ENCODE results near the gene TMEM123. TPM values are rescaled to one million over a fixed set of nuclear protein-coding genes. Genes with fewer than 3 reads are reported as not detected.

Gene TMEM123
- total and polyA plus RNA-seq, 10 of the 15 experiments (the other 5 are each of a cell fraction or from before 2014, with no cell fraction given): 35.1 to 667 (median 123) TPM

DNA sequence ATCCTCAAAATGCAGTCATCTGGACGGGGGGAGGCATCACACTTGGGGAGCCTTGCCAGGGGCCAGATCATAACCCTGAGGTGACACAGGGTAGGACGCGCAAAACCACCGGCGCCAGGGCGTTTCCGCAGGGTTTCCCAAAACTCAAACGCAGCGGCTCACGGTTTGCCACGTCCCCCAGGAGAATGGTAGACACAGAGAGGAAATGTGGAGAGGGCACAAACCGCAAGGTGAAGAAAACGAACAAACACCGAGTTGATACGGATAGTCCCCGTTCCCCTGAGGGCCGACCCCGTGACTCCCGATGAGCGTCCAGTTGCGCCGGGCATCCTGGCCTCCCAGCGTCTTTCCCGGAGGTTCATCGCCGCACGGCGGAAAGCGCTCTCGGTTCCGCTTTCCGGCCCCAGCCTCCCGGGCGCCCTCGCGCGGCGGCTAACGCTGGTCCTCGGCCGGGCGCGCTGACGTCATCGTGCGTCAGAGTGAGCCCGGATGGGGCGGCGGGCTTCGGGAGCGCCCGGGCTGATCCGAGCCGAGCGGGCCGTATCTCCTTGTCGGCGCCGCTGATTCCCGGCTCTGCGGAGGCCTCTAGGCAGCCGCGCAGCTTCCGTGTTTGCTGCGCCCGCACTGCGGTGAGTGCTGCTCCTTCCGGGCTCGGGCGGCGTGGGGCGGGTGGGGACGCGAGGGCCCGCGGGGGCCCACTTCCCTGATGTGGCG is 105.7 kb downstream of the TMEM123 start, which contains the start of gene BIRC2 (continued):
- TF ChIP-seq, protein P1, sequence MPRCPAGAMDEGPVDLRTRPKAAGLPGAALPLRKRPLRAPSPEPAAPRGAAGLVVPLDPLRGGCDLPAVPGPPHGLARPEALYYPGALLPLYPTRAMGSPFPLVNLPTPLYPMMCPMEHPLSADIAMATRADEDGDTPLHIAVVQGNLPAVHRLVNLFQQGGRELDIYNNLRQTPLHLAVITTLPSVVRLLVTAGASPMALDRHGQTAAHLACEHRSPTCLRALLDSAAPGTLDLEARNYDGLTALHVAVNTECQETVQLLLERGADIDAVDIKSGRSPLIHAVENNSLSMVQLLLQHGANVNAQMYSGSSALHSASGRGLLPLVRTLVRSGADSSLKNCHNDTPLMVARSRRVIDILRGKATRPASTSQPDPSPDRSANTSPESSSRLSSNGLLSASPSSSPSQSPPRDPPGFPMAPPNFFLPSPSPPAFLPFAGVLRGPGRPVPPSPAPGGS (IDR thresholded peaks at IDR 0.05; ENCODE audit: borderline replicate concordance, insufficient read depth, low read depth, low read length, poor library complexity, severe bottlenecking): peak; percentile 53
- TF ChIP-seq HCFC1 (IDR thresholded peaks at IDR 0.05; ENCODE audit: low read length): peak; percentile 51

DNA sequence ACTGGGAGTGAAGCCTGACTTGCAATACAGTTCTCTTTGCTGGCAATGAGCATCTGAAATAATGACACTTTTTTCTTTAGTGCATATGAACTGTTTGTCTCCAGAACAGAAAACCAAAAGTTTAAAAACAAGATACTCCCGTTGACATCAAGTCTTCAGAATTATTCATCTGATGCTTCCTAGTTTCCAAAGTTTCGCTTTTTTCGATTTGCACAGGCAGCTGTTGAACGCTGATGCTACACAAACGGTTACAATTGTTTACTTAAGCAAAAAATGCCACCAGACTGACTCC is 106.2 kb downstream of the TMEM123 start:
- TF ChIP-seq ZZZ3 (IDR thresholded peaks at IDR 0.05; ENCODE audit: control insufficient read depth, insufficient read length, low read depth): no peak
- H2AFZ ChIP-seq (ENCODE audit: control insufficient read depth, low read depth, low read length): peak overlapping the region; percentile 95
- DNase-seq (ENCODE audit: low read depth, low spot score): no peak
- in situ Hi-C loops (cut with MboI) (no loop called here), intact Hi-C loops (cut with micrococcal nuclease; ENCODE audit: unreplicated experiment) (loop anchor here (1.0 to 2.0 kb wide), 2 partner anchors 104 to 200 kb away; no protein-coding TSS in a partner anchor)
- 0% methylated on average over 5 of the region's 5 CpGs for WGBS (ENCODE audit: insufficient coverage, insufficient replicate concordance, low lambda C conversion rate, missing lambda C conversion rate)
- RAD21 ChIA-PET (ENCODE audit: unreplicated experiment): interaction anchor here (1.8 to 10.4 kb wide), 2 partner anchors 150 to 267 kb away, joined by 6 to 308 read pairs; no protein-coding TSS in a partner anchor
- peak overlapping the region; percentile 96 for H3K27ac ChIP-seq (ENCODE audit: control insufficient read depth, insufficient read depth)
- peak overlapping the region; percentile 96 for H3K9ac ChIP-seq (ENCODE audit: control insufficient read depth, insufficient read depth, low read length)
- H3K9me3 ChIP-seq (replicated peaks; ENCODE audit: control insufficient read depth, insufficient read depth, low read length): no peaks in the 10 kb centered on the region; the same call in 1 of the 3 replicates
- no peak for FAIRE-seq
- no peaks in the 10 kb centered on the region for H3K27me3 ChIP-seq (replicated peaks in 1 of 2; ENCODE audit: control insufficient read depth in 2 of 2, insufficient read depth in 2 of 2, low read length in 1 of 2)
- ATAC-seq: no peak
- SMC1A ChIA-PET (ENCODE audit: uncharacterized antibody, unreplicated experiment): no interaction called here
- peak overlapping the region; percentile 77 for H3K4me3 ChIP-seq
- H4K20me1 ChIP-seq (ENCODE audit: control insufficient read depth, insufficient read depth): no peaks in the 10 kb centered on the region
- POLR2A ChIA-PET: interaction anchor here (2.0 kb wide), 1 partner anchor 150 kb away, joined by 6 read pairs; no protein-coding TSS in a partner anchor
- peak overlapping the region; percentile 73 for H3K4me2 ChIP-seq (ENCODE audit: control insufficient read depth, insufficient read depth)
- H3K36me3 ChIP-seq (ENCODE audit: control insufficient read depth in 2 of 2, insufficient read depth in 2 of 2, low read length in 1 of 2): no peaks in the 10 kb centered on the region
- TSS peak; percentile 90 for BruUV-seq (replicated peaks)
- CTCF ChIA-PET: interaction anchor here (3.1 to 6.0 kb wide), 2 partner anchors 44 to 268 kb away, joined by 18 to 361 read pairs; no protein-coding TSS in a partner anchor
- H3K79me2 ChIP-seq (ENCODE audit: control insufficient read depth, insufficient read depth, low read length): peaks cover 36% of the 10 kb centered on the region
- no peaks in the 10 kb centered on the region for H3K4me1 ChIP-seq (ENCODE audit: control insufficient read depth, insufficient read depth, low read length)

Other genes starting within 250 kb of the TMEM123 start
- gene BIRC3, start 135.3 kb downstream of the TMEM123 start, total RNA-seq (2014; rRNA removed): 79.4 and 101 TPM in 2 replicates
- gene BIRC3, start 135.3 kb downstream of the TMEM123 start, total RNA-seq (2014; rRNA removed; fragmentation: Illumina TruSeq; extraction: Trizol): 134 and 136 TPM in 2 replicates
- 85.5 and 88.0 TPM in 2 replicates for gene BIRC3, start 135.3 kb downstream of the TMEM123 start, total RNA-seq (2021)
- 351 and 618 TPM in 2 replicates for gene BIRC3, start 135.3 kb downstream of the TMEM123 start, polyA plus RNA-seq (2011; rRNA removed)
- 102 and 135 TPM in 2 replicates for gene BIRC3, start 135.3 kb downstream of the TMEM123 start, polyA plus RNA-seq (2014; fragmentation: Illumina TruSeq; extraction: Trizol)
- gene BIRC3, start 135.3 kb downstream of the TMEM123 start, polyA plus RNA-seq (2014; fragmentation: Nextera tagmentation; extraction: Ambion mirVana): 10 to 100 TPM; 63.8 to 92.9 TPM
- 53.4 and 70.7 TPM in 2 replicates for gene BIRC3, start 135.3 kb downstream of the TMEM123 start, polyA plus RNA-seq (2014; rRNA removed)
- gene BIRC3, start 135.3 kb downstream of the TMEM123 start, polyA plus RNA-seq (2016; fragmentation: Nextera tagmentation; extraction: Ambion mirVana): 10 to 100 TPM; 42.1 to 56.9 TPM
- 25.1 and 30.8 TPM in 2 replicates for gene BIRC2, start 105.6 kb downstream of the TMEM123 start, total RNA-seq (2014; rRNA removed)
- 33.4 and 33.9 TPM in 2 replicates for gene BIRC2, start 105.6 kb downstream of the TMEM123 start, total RNA-seq (2014; rRNA removed; fragmentation: Illumina TruSeq; extraction: Trizol)
- gene BIRC2, start 105.6 kb downstream of the TMEM123 start, total RNA-seq (2021): 23.2 and 24.3 TPM in 2 replicates
- 75.8 and 118 TPM in 2 replicates for gene BIRC2, start 105.6 kb downstream of the TMEM123 start, polyA plus RNA-seq (2011; rRNA removed)
- 31.8 and 44.0 TPM in 2 replicates for gene BIRC2, start 105.6 kb downstream of the TMEM123 start, polyA plus RNA-seq (2014; fragmentation: Illumina TruSeq; extraction: Trizol)
- 10 to 100 TPM; 13.8 to 17.8 TPM for gene BIRC2, start 105.6 kb downstream of the TMEM123 start, polyA plus RNA-seq (2014; fragmentation: Nextera tagmentation; extraction: Ambion mirVana)
- gene BIRC2, start 105.6 kb downstream of the TMEM123 start, polyA plus RNA-seq (2014; rRNA removed): 16.1 and 21.4 TPM in 2 replicates
- gene BIRC2, start 105.6 kb downstream of the TMEM123 start, polyA plus RNA-seq (2016; fragmentation: Nextera tagmentation; extraction: Ambion mirVana): 10 to 100 TPM; 27.9 to 30.2 TPM
- gene MMP7, start 78.0 kb upstream of the TMEM123 start, total RNA-seq (2014; rRNA removed): 0.68 and 1.7 TPM in 2 replicates
- 1.1 and 1.7 TPM in 2 replicates for gene MMP7, start 78.0 kb upstream of the TMEM123 start, total RNA-seq (2014; rRNA removed; fragmentation: Illumina TruSeq; extraction: Trizol)
- gene MMP7, start 78.0 kb upstream of the TMEM123 start, total RNA-seq (2021): 1.0 and 1.2 TPM in 2 replicates
- gene MMP7, start 78.0 kb upstream of the TMEM123 start, polyA plus RNA-seq (2011; rRNA removed): 18.0 and 19.9 TPM in 2 replicates
- gene MMP7, start 78.0 kb upstream of the TMEM123 start, polyA plus RNA-seq (2014; fragmentation: Illumina TruSeq; extraction: Trizol): 0.62 and 1.2 TPM in 2 replicates
- gene MMP7, start 78.0 kb upstream of the TMEM123 start, polyA plus RNA-seq (2014; fragmentation: Nextera tagmentation; extraction: Ambion mirVana): 1 to 10 TPM; 1.6 to 1.7 TPM
- 0.52 and 0.92 TPM in 2 replicates for gene MMP7, start 78.0 kb upstream of the TMEM123 start, polyA plus RNA-seq (2014; rRNA removed)
- under 1 TPM; 0.63 to 0.68 TPM for gene MMP7, start 78.0 kb upstream of the TMEM123 start, polyA plus RNA-seq (2016; fragmentation: Nextera tagmentation; extraction: Ambion mirVana)
- 0.05 and 0.11 TPM in 2 replicates for gene MMP20, start 172.6 kb upstream of the TMEM123 start, total RNA-seq (2014; rRNA removed)
- gene MMP20, start 172.6 kb upstream of the TMEM123 start, total RNA-seq (2014; rRNA removed; fragmentation: Illumina TruSeq; extraction: Trizol): 0.14 and 0.36 TPM in 2 replicates
- 0.13 and 0.18 TPM in 2 replicates for gene MMP20, start 172.6 kb upstream of the TMEM123 start, total RNA-seq (2021)
- gene MMP20, start 172.6 kb upstream of the TMEM123 start, polyA plus RNA-seq (2011; rRNA removed): 0.57 and 2.6 TPM in 2 replicates
- 0.11 and 0.19 TPM in 2 replicates for gene MMP20, start 172.6 kb upstream of the TMEM123 start, polyA plus RNA-seq (2014; fragmentation: Illumina TruSeq; extraction: Trizol)
- under 1 TPM; 0.10 to 0.11 TPM for gene MMP20, start 172.6 kb upstream of the TMEM123 start, polyA plus RNA-seq (2014; fragmentation: Nextera tagmentation; extraction: Ambion mirVana)
- 0.11 and 0.24 TPM in 2 replicates for gene MMP20, start 172.6 kb upstream of the TMEM123 start, polyA plus RNA-seq (2014; rRNA removed)
- gene MMP20, start 172.6 kb upstream of the TMEM123 start, polyA plus RNA-seq (2016; fragmentation: Nextera tagmentation; extraction: Ambion mirVana): not detected

Measured in GM12878 (cell line).